ENCODE measurements around the gene FAM83F.

GRCh38 chr22:40024201-40025061 is 29.7 kb downstream of the FAM83F start:
- TF ChIP-seq MAFK (IDR thresholded peaks at IDR 0.05; ENCODE audit: partially characterized antibody) (no peak), FOSL2 (IDR thresholded peaks at IDR 0.05) (no peak), FOSL2 (CRISPR knock-in tag; IDR thresholded peaks at IDR 0.05) (no peak), EP300 (IDR thresholded peaks at IDR 0.05) (no peak), CTCF (IDR thresholded peaks at IDR 0.05) (peak; percentile 83), NFE2L2 (conservative IDR thresholded peaks at IDR 0.05; ENCODE audit: low read length) (no peak)
